Ovary (tissue), 3 donors: ENCODE measurements around the gene KCTD5.

Source experiments
- POLR2A ChIP-seq: fragments of 450-650 bp; IDR thresholded peaks from one replicate; pipeline ENCODE4 v1.6.1; 2017; ENCODE audit warnings: antibody characterized with exemption, mild to moderate bottlenecking, moderate library complexity
- TF ChIP-seq, protein P1 (sequence below), 3 donors: fragments of 450-650 bp in 2 of 3; fragments of 200-600 bp in 1 of 3; IDR thresholded peaks; one replicate each; pipeline versions ENCODE4 v1.5.1 to v1.8.0; 2016 to 2022; ENCODE audit warnings: antibody characterized with exemption in 3 of 3, mild to moderate bottlenecking in 1 of 3
- donor health status: DM: no; HTN: no; CAD: no.

DNA sequence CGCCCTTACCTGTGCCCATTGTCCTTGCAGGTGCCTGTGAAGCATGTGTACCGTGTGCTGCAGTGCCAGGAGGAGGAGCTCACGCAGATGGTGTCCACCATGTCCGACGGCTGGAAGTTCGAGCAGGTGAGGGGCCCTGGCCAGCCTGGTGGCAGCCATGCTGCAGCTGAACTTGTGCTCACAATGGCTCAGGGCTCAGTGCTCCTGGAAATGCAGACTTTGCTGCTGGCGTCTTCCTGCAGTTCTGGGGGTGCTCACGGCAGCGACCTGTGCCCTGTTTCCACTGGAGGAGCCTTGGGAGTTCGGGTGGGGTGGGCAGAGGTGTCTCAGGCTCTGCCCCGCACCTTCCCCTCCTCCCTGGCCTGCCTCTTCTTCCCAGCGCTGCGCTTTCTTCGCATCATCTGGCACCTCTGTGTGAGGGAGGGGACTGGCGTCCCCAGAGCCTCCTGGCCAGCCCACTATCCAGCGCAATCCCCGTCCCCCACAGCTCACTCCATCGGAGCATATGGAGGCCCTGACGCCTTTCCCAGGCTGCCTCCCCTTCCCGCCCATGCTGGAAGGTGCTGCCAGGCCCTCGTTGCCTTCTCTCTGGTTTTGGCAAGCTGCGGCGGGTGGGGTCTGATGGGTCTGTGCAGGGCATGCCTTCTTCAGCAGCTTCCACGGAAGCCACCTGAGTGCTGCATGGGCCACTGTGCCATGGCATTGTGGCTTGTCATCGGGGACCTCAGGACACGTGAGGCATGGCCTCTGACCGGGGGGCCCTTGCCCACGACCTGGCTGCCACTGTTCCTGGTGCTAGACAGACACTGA lies 17.7 kb downstream of the KCTD5 start:
- TF ChIP-seq POLR2A = no peak
- TF ChIP-seq, protein P1, sequence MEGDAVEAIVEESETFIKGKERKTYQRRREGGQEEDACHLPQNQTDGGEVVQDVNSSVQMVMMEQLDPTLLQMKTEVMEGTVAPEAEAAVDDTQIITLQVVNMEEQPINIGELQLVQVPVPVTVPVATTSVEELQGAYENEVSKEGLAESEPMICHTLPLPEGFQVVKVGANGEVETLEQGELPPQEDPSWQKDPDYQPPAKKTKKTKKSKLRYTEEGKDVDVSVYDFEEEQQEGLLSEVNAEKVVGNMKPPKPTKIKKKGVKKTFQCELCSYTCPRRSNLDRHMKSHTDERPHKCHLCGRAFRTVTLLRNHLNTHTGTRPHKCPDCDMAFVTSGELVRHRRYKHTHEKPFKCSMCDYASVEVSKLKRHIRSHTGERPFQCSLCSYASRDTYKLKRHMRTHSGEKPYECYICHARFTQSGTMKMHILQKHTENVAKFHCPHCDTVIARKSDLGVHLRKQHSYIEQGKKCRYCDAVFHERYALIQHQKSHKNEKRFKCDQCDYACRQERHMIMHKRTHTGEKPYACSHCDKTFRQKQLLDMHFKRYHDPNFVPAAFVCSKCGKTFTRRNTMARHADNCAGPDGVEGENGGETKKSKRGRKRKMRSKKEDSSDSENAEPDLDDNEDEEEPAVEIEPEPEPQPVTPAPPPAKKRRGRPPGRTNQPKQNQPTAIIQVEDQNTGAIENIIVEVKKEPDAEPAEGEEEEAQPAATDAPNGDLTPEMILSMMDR (IDR thresholded peaks at IDR 0.05) = no peak
